GM12878 (cell line): Measurements from ENCODE around the gene TOX4. TPM values are rescaled to one million over a fixed set of nuclear protein-coding genes. Genes with fewer than 3 reads are reported as not detected.

Experiments used
- ATAC-seq: fragments of 200-7000 bp; cut with Tn5 transposase; 3 replicates; pipeline ENCODE4 v1.9.1; 2020; ENCODE audit warnings: mild to moderate bottlenecking, moderate library complexity
- BruUV-seq: library from RNA; stranded (reverse); fragments of 400-500 nt; replicated peaks from 2 replicates; lab custom pipeline; 2021; lab: Mats Ljungman, UMichigan
- CTCF ChIA-PET: fragments of 300-600 bp; sonication (Branson Sonifier 250); formaldehyde crosslinking; extraction: SDS; loops from one replicate; lab custom pipeline; 2021; ENCODE audit warnings: inconsistent platforms; lab: Yijun Ruan, JAX
- POLR2A ChIA-PET: fragments of 350-600 bp; formaldehyde crosslinking; extraction: SDS; loops from one replicate; lab custom pipeline; 2021; ENCODE audit warnings: inconsistent platforms; lab: Charles Lee
- RAD21 ChIA-PET: fragments of 300-600 bp; sonication (Branson Sonifier 250); formaldehyde crosslinking; loops from one replicate; lab custom pipeline; 2023; ENCODE audit warnings: antibody characterized with exemption; ENCODE audit not compliant: unreplicated experiment; lab: Charles Lee
- SMC1A ChIA-PET: fragments of 300-600 bp; sonication (Branson Sonifier 250); formaldehyde crosslinking; loops from one replicate; lab custom pipeline; 2023; ENCODE audit not compliant: unreplicated experiment, uncharacterized antibody; lab: Charles Lee
- DNase-seq: peaks from one replicate; pipeline ENCODE4 v3.0.0-alpha.2; 2011; ENCODE audit warnings: low read depth, low spot score
- FAIRE-seq: peaks from 3 replicates; lab custom pipeline; 2011; peaks lifted over from hg19 to GRCh38; lab: Jason Lieb, UNC
- H2AFZ ChIP-seq: 2 replicates; pipeline ENCODE4 v1.6.0; 2011; ENCODE audit warnings: low read depth, low read length, control low read depth; ENCODE audit not compliant: control insufficient read depth
- H3K27ac ChIP-seq: 2 replicates; pipeline ENCODE4 v1.5.1; 2011; ENCODE audit warnings: control low read depth; ENCODE audit not compliant: control insufficient read depth, insufficient read depth
- H3K27me3 ChIP-seq, 2 experiments: replicated peaks in 1 of 2; 2 replicates each; pipeline versions ENCODE4 v1.6.0 to v1.6.1; 2011; ENCODE audit warnings: low read length in 1 of 2; ENCODE audit not compliant: control insufficient read depth in 2 of 2, insufficient read depth in 2 of 2
- H3K36me3 ChIP-seq, 2 experiments: 2 replicates each; pipeline ENCODE4 v1.5.1; 2011; ENCODE audit warnings: low read length in 1 of 2; ENCODE audit not compliant: control insufficient read depth in 2 of 2, insufficient read depth in 2 of 2
- H3K4me1 ChIP-seq: 2 replicates; pipeline ENCODE4 v1.6.1; 2011; ENCODE audit warnings: mild to moderate bottlenecking, low read length, moderate library complexity, mixed read lengths; ENCODE audit not compliant: control insufficient read depth, insufficient read depth
- H3K4me2 ChIP-seq: 2 replicates; pipeline ENCODE4 v1.6.0; 2011; ENCODE audit warnings: control low read depth; ENCODE audit not compliant: control insufficient read depth, insufficient read depth
- H3K4me3 ChIP-seq: fragments of 200-600 bp; sonication (generic); 2 replicates; pipeline ENCODE4 v1.5.1; 2016
- H3K79me2 ChIP-seq: 2 replicates; pipeline ENCODE4 v1.6.0; 2011; ENCODE audit warnings: low read length; ENCODE audit not compliant: control insufficient read depth, insufficient read depth
- H3K9ac ChIP-seq: 2 replicates; pipeline ENCODE4 v1.8.0; 2011; ENCODE audit warnings: low read length, control low read depth, mixed read lengths; ENCODE audit not compliant: control insufficient read depth, insufficient read depth
- H3K9me3 ChIP-seq: replicated peaks from 3 replicates; pipeline ENCODE4 v1.5.1; 2011; ENCODE audit warnings: mild to moderate bottlenecking, low read length; ENCODE audit not compliant: control insufficient read depth, insufficient read depth
- H4K20me1 ChIP-seq: 2 replicates; pipeline ENCODE4 v1.6.0; 2011; ENCODE audit not compliant: control insufficient read depth, insufficient read depth
- BACH1 ChIP-seq: fragments of 450-650 bp; IDR thresholded peaks from 2 replicates; pipeline ENCODE4 v1.6.1; 2017; ENCODE audit warnings: mild to moderate bottlenecking, borderline replicate concordance
- BCLAF1 ChIP-seq: fragments of 450-650 bp; IDR thresholded peaks from 2 replicates; pipeline ENCODE4 v1.6.1; 2017; ENCODE audit warnings: antibody characterized with exemption, mild to moderate bottlenecking, moderate library complexity
- EED ChIP-seq: sonication (generic); IDR thresholded peaks from 2 replicates; pipeline ENCODE4 v1.6.1; 2016; ENCODE audit warnings: antibody characterized with exemption, low read depth
- GATAD2B ChIP-seq: fragments of 450-650 bp; conservative IDR thresholded peaks from 2 replicates; pipeline ENCODE4 v1.6.1; 2017; ENCODE audit warnings: low read depth, mild to moderate bottlenecking, moderate library complexity
- IRF3 ChIP-seq: fragments of 450-650 bp; IDR thresholded peaks from 2 replicates; pipeline ENCODE4 v1.6.1; 2014; ENCODE audit warnings: mild to moderate bottlenecking
- MTA2 ChIP-seq: fragments of 450-650 bp; IDR thresholded peaks from 2 replicates; pipeline ENCODE4 v1.6.1; 2016; ENCODE audit warnings: low read depth, mild to moderate bottlenecking, moderate library complexity
- NFYA ChIP-seq: IDR thresholded peaks from 2 replicates; pipeline ENCODE4 v1.6.1; 2011; ENCODE audit warnings: low read depth, mild to moderate bottlenecking, low read length, improper control_type of control experiment, borderline replicate concordance
- RELB ChIP-seq: fragments of 450-650 bp; IDR thresholded peaks from 2 replicates; pipeline ENCODE4 v1.6.1; 2017; ENCODE audit warnings: low read depth, mild to moderate bottlenecking, moderate library complexity
- RUNX3 ChIP-seq: IDR thresholded peaks from 2 replicates; pipeline ENCODE4 v1.6.1; 2012; ENCODE audit warnings: low read length, inconsistent platforms
- SMAD1 ChIP-seq: fragments of 450-650 bp; IDR thresholded peaks from 2 replicates; pipeline ENCODE4 v1.6.1; 2018; ENCODE audit warnings: mild to moderate bottlenecking, low read depth; ENCODE audit not compliant: partially characterized antibody
- SPI1 ChIP-seq: IDR thresholded peaks from 2 replicates; pipeline ENCODE4 v1.6.1; 2011; ENCODE audit warnings: low read depth, mild to moderate bottlenecking, low read length, moderate library complexity, borderline replicate concordance; ENCODE audit not compliant: insufficient read depth
- WGBS: methylation state at CpG from one replicate; pipeline ENCODE4 v1.1.6; 2016; ENCODE audit warnings: low lambda C conversion rate; ENCODE audit not compliant: insufficient replicate concordance, insufficient coverage; ENCODE audit errors: missing lambda C conversion rate; 5-methylcytosine and 5-hydroxymethylcytosine counted together
- in situ Hi-C: fragments of 300-500 bp; cut with MboI; formaldehyde crosslinking; loops from 9 replicates; pipeline ENCODE4 v1.14.3; 2018; ENCODE audit warnings: mixed read lengths
- intact Hi-C: fragments of 100-400 bp; cut with micrococcal nuclease; formaldehyde crosslinking; loops from one replicate; pipeline ENCODE4 v1.14.2; 2022; ENCODE audit not compliant: unreplicated experiment
- polyA plus RNA-seq, 11 experiments: library from polyadenylated mRNA; depleted of rRNA in 4 of 11; unstranded in 6 of 11; stranded (reverse) in 5 of 11; fragments of >200 nt; fragmentation: Nextera tagmentation in 4 of 11; fragmentation: Illumina TruSeq in 1 of 11; extraction: Ambion mirVana in 4 of 11; extraction: Trizol in 1 of 11; gene quantifications; 1 replicate in 1 of 11; 2 replicates in 10 of 11; pipeline versions ENCODE4 v1.2.1 to v1.2.3, GENCODE V29; 2011 to 2016; ENCODE audit warnings: inconsistent platforms in 2 of 11, missing spikeins in 2 of 11, low read depth in 1 of 11
- total RNA-seq, 4 experiments: library from RNA; depleted of rRNA in 3 of 4; stranded (reverse); fragments of >200 nt in 3 of 4; fragmentation: Illumina TruSeq in 1 of 4; extraction: Trizol in 1 of 4; gene quantifications; 2 replicates each; pipeline versions ENCODE4 v1.2.1 to v1.2.3, GENCODE V29; 2013 to 2021
- TF ChIP-seq, protein P1 (sequence below): fragments of 450-650 bp; IDR thresholded peaks from 2 replicates; pipeline ENCODE4 v1.6.1; 2016; ENCODE audit warnings: mild to moderate bottlenecking
- TF ChIP-seq, protein P2 (sequence below): IDR thresholded peaks from 2 replicates; pipeline ENCODE4 v1.6.1; 2011; ENCODE audit warnings: low read depth, low read length, improper control_type of control experiment, borderline replicate concordance

Gene TOX4
- total and polyA plus RNA-seq, 10 of the 15 experiments (the other 5 are each of a cell fraction or from before 2014, with no cell fraction given) = 18.4 to 113 (median 55.2) TPM

DNA sequence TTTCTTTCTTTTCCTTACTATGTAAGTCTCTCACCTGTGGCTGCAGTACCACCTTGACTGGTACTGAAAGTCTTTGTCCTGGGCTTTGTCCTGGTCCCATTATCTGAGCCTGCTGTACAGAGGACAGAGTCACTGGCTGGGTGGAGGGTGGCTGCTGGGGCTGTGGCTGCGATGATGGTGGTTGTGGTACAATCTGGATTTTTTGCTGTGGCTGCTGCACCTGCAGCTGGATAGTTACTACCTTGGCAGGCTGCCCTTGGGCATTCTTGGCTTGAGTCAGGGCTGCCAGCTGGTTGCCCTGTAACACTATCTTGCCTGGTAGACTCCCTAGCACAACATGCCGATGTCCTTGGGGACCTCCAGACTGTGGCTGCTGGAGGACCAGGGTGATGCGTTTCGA lies 48.1 kb upstream of the TOX4 start:
- no peak for DNase-seq
- Histone ChIP-seq H3K9me3 (no peaks in the 10 kb centered on the region), H2AFZ (no peak overlapping the region), H3K36me3 (peaks cover 30 to 51% of the 10 kb centered on the region in 2 experiments), H3K4me3 (no peak overlapping the region), H3K4me1 (no peaks in the 10 kb centered on the region), H3K9ac (no peak overlapping the region), H3K79me2 (peaks cover 13% of the 10 kb centered on the region), H4K20me1 (no peaks in the 10 kb centered on the region), H3K27ac (no peak overlapping the region), H3K4me2 (no peak overlapping the region), H3K27me3 (no peaks in the 10 kb centered on the region)
- ATAC-seq = no peak
- ChIA-PET CTCF (no interaction called here), RAD21 (no interaction called here), POLR2A (no interaction called here), SMC1A (no interaction called here)
- in situ Hi-C loops = no loop called here
- intact Hi-C loops = no loop called here
- BruUV-seq = no TSS peak
- over 99% methylated on average over 4 of the region's 4 CpGs for WGBS
- no peak for FAIRE-seq
- no peak for TF ChIP-seq GATAD2B
- TF ChIP-seq, protein P1, sequence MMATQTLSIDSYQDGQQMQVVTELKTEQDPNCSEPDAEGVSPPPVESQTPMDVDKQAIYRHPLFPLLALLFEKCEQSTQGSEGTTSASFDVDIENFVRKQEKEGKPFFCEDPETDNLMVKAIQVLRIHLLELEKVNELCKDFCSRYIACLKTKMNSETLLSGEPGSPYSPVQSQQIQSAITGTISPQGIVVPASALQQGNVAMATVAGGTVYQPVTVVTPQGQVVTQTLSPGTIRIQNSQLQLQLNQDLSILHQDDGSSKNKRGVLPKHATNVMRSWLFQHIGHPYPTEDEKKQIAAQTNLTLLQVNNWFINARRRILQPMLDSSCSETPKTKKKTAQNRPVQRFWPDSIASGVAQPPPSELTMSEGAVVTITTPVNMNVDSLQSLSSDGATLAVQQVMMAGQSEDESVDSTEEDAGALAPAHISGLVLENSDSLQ = no peak
- TF ChIP-seq, protein P2, sequence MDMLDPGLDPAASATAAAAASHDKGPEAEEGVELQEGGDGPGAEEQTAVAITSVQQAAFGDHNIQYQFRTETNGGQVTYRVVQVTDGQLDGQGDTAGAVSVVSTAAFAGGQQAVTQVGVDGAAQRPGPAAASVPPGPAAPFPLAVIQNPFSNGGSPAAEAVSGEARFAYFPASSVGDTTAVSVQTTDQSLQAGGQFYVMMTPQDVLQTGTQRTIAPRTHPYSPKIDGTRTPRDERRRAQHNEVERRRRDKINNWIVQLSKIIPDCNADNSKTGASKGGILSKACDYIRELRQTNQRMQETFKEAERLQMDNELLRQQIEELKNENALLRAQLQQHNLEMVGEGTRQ = no peak
- no peak for TF ChIP-seq BCLAF1
- TF ChIP-seq MTA2 = no peak
- no peak for TF ChIP-seq BACH1
- TF ChIP-seq NFYA = no peak
- no peak for TF ChIP-seq SMAD1
- TF ChIP-seq SPI1 = no peak
- no peak for TF ChIP-seq RUNX3
- no peak for TF ChIP-seq EED
- no peak for TF ChIP-seq IRF3
- TF ChIP-seq RELB = no peak
